HG02852 (cell line): ENCODE data around the gene HTT.

Experiments used
- ATAC-seq: cut with Tn5 transposase; IDR thresholded peaks from one replicate; pipeline ENCODE4 v1.9.1; 2021; ENCODE audit warnings: mild to moderate bottlenecking, moderate library complexity; ENCODE audit not compliant: unreplicated experiment

Gene HTT

GRCh38 chr4:3246458-3247398 is 172.2 kb downstream of the HTT start:
- ATAC-seq = no peak

GRCh38 chr4:3247399-3248177 is 173.1 kb downstream of the HTT start:
- ATAC-seq = no peak

- no peak for ATAC-seq
These were observed 173.6 kb downstream of the HTT start for GRCh38 chr4:3248178-3248480.

- ATAC-seq = no peak
These were observed 174.6 kb downstream of the HTT start, which contains the start of gene MSANTD1 for GRCh38 chr4:3248811-3249661. Gene MSANTD1 (plus strand): TSS chr4:3249159. CDS start chr4:3249223, 64 bp downstream.

- ATAC-seq = no peak
These were observed 175.4 kb downstream of the HTT start for GRCh38 chr4:3249711-3250437.

GRCh38 chr4:3250438-3250955 is 176.0 kb downstream of the HTT start:
- ATAC-seq = no peak

- ATAC-seq = no peak
These were observed 176.6 kb downstream of the HTT start for GRCh38 chr4:3250956-3251690.

GRCh38 chr4:3251691-3252479 is 177.4 kb downstream of the HTT start:
- ATAC-seq = no peak

GRCh38 chr4:3252480-3252828 is 178.0 kb downstream of the HTT start:
- no peak for ATAC-seq

- ATAC-seq = no peak
These were observed 178.6 kb downstream of the HTT start for GRCh38 chr4:3252831-3253641.

- ATAC-seq = no peak
These were observed 179.3 kb downstream of the HTT start for GRCh38 chr4:3253808-3254207.

GRCh38 chr4:3254302-3255131 is 180.0 kb downstream of the HTT start:
- no peak for ATAC-seq

GRCh38 chr4:3255611-3256186 is 181.2 kb downstream of the HTT start:
- ATAC-seq = no peak

GRCh38 chr4:3256230-3257102 is 182.0 kb downstream of the HTT start:
- no peak for ATAC-seq

- ATAC-seq = no peak
These were observed 182.6 kb downstream of the HTT start for GRCh38 chr4:3257103-3257555.
